OCI-M1 (cell line): ENCODE measurements around the gene UBASH3B.
"Not testable (repeated sequence)": the region's sequence is repeated elsewhere in the genome, so short reads cannot be mapped to it uniquely, and the experiment has no call there.

Experiments
- DNase-seq: peaks from one replicate; lab custom pipeline; 2025; lab: John Stamatoyannopoulos, UW

Gene UBASH3B

GRCh38 chr11:122655527-122656072 is at the start of gene UBASH3B:
Gene UBASH3B, plus strand, starts transcription at chr11:122655722. Its CDS starts 328 bp downstream, at chr11:122656050.
- DNase-seq: peak; percentile 79

DNA sequence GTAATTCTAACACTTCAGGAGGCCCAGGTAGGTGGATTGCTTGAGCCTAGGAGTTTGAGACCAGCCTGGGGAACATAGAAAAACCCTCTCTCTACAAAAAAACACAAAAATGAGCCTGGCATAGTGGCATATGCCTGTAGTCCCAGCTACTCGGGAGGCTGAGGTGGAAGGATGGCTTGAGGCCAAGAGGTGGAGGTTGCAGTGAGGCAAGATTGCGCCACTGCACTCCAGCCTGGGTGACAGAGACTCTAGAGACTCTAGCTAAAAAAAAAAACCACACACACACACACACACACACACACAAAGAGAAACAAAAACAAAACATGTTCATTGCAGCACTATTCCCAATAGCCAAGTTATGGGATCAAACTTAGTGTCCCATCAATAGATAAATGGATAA is 48.4 kb upstream of the UBASH3B start:
- DNase-seq: not testable (repeated sequence)

DNA sequence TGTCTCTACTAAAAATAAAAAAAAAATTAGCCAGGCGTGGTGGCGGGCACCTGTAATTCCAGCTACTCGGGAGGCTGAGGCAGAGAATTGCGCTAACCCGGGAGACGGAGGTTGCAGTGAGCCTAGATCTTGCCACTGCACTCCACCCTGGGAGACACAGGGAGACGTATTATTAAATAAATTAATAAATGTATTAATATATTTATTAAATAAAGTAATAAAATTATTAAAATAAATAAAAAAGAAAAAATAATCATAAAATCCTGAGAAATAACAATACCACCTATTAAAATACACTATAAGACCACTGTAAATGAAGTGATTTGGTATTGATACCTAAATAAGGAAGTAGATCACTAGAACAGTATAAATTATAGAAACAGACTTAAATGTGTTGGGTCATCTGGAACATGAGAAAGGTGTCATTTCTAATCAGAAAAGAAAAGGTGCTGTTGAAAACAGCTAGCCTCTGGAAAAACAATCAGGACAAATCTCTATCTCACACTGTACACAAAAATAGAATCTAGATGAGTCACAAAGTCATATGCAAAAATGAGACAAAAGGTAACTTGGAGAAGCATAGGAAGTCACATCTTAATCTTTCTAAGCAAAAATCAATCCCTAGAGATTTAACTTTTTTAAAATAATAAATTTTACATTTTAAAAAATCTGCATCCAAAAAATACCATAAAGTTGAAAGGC is 43.2 kb upstream of the UBASH3B start:
- no peak for DNase-seq

DNA sequence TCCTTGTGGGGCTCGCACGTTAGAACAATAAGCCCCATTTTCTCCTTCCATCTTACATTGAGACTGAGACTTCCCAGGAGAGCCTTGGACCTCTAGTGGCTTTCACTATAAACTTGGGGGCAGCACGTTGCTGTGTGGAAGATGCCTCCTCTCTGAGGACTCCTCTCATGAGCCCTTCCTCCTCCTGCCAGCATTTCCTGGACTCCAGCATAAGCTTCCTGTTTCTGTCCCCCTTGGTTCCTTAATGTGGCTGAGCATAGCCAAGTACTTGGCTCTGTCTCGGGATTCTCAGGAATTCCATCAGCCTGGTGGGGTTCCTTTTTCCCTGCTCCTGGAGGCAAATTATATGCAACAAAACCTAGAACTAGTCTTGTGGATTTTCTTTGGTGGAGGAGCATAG is 38.8 kb upstream of the UBASH3B start:
- no peak for DNase-seq

DNA sequence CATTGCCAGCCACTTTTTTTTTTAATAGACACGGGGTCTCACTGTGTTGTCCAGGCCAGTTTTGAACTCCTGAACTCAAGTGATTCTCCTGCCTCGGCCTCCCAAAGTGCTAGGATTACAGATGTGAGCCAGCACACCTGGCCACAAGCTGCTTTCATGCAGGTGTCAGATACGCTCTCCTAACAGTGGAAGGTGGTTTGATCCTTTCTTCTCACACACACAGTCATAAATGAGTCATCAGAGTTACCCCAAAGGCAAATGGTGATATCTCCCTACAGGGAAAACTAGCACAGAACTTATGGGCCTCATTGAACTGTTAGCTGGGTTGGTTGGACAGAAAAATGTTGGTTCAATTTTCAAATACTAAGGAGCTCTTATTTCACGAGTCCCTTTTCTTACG is 38.2 kb upstream of the UBASH3B start:
- no peak for DNase-seq

DNA sequence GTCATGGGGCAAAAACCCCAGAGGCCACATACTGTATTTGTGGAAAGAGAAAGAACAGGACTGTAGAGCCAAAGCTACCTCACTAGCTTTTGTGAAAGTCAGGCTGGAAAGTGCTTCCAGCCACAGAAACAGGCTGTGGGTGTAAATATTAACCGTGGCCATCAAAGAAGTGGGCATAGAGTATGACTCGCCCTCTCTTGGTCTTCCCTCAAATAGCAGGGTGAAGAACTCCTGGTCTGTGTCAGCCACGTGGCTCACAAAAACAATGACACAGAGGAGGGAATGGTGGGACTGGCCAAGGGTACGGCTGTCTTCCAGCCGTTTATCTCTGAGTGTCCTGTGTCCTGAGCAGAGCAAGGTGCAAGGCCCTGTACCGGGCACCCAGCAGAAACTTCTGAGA is 37.6 kb upstream of the UBASH3B start:
- DNase-seq: no peak

GRCh38 chr11:122618927-122619326 is 36.6 kb upstream of the UBASH3B start:
- no peak for DNase-seq

DNA sequence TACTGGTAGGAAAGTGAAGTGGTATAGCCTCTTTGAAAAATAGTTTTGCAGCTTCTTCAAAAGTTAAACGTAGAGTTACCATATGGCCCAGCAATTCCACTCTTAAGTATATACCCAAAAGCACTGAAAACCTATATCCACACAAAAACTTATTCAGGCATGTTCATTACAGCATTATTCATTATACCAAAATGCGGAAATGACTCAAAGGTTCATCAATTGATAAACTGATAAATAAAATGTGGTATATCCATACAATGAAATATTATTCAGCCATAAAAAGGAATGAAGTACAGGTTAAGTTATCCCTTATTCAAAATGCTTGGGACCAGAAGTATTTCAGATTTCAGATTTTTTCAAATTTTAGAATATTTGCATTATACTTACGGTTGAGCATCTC is 35.8 kb upstream of the UBASH3B start:
- no peak for DNase-seq

GRCh38 chr11:122625501-122625900 is 30.0 kb upstream of the UBASH3B start:
- DNase-seq: not testable (repeated sequence)

DNA sequence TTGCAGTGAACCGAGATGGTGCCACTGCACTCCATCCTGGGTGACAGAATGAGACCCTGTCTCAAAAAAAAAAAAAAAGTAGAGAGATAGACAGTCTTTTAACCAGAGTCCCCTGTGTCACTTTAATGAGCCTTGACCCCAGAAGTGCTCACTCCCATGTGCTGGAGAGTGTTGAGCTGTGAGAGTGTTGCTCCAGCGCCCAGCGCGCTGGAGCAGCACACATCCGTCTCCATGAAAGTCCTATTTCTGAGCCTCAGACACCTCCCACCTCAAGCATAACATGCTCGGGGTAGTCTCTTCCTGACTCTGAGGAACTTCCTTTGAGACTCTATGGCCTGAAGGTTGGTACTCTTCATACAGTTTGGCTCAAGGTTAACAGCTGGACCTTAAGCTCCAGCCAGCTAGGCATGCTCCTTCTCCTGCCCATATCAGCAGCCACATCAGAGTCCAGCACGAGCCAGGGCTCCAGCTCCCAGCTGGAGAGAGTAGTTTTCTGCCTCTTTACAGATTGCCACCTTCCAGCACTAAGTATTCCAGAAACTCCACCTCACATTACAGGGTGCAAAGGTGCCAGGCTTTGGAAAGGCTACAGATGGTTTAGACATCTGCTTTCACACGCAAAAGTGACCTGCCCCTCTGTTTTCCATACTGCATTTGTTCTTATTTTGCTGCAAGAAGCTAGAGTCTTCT is 29.4 kb upstream of the UBASH3B start:
- DNase-seq: no peak

GRCh38 chr11:122627745-122628144 is 27.8 kb upstream of the UBASH3B start:
- DNase-seq: no peak

GRCh38 chr11:122628810-122629555 is 26.5 kb upstream of the UBASH3B start:
- peak; percentile 78 for DNase-seq

DNA sequence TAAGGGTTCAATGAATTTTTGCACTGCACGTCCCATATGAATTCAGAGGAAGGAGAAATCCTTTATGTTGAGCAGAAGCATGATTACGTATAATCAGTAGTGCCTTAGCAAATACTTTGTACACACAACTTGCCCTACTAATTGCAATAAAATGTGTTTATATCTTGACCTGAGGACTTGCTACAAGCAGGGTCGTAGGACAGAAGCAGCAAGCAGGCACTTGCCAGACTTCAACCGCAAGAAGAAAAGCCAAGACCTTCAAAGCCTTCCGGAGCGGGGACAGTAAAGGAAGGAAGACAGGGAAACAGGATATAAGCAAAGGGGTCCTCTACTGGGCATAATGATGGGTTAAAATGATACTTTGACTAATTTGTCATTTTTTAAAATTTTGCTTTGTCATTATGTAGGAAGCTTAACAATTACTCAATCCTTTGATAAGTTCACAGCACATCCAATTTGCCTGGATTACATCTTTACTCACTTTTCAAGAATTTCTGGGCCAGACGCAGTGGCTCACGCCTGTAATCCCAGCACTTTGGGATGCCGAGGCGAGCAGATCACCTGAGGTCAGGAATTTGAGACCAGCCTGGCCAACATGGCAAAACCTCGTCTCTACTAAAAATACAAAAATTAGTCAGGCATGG is 23.2 kb upstream of the UBASH3B start:
- no peak for DNase-seq

GRCh38 chr11:122633219-122633829 is 22.2 kb upstream of the UBASH3B start:
- peak; percentile 47 for DNase-seq

- DNase-seq: no peak
Measured at GRCh38 chr11:122634501-122634900, 21.0 kb upstream of the UBASH3B start.

DNA sequence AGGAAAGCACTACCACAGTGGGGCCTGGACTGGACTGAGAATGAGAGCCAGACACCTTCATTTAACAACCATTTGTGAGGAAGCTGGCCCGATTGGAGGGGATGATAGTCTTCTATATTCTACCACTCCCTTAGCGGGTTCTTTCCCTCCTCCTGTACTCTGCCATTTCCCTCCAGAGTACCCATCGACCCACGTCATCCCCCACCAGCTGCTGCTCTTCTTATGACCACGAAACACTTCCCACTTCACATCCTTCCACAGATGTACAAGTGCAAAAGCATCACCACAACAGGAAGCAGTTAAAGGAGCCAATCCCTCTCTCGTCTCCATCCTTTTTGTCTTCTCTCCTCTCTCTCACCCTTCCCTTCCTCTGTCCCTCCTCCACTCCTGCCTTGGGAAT is 18.0 kb upstream of the UBASH3B start:
- no peak for DNase-seq

- no peak for DNase-seq
Measured at GRCh38 chr11:122642472-122642922, 13.0 kb upstream of the UBASH3B start.

GRCh38 chr11:122642971-122643370 is 12.6 kb upstream of the UBASH3B start:
- no peak for DNase-seq

GRCh38 chr11:122645847-122646246 is 9.7 kb upstream of the UBASH3B start:
- DNase-seq: no peak

DNA sequence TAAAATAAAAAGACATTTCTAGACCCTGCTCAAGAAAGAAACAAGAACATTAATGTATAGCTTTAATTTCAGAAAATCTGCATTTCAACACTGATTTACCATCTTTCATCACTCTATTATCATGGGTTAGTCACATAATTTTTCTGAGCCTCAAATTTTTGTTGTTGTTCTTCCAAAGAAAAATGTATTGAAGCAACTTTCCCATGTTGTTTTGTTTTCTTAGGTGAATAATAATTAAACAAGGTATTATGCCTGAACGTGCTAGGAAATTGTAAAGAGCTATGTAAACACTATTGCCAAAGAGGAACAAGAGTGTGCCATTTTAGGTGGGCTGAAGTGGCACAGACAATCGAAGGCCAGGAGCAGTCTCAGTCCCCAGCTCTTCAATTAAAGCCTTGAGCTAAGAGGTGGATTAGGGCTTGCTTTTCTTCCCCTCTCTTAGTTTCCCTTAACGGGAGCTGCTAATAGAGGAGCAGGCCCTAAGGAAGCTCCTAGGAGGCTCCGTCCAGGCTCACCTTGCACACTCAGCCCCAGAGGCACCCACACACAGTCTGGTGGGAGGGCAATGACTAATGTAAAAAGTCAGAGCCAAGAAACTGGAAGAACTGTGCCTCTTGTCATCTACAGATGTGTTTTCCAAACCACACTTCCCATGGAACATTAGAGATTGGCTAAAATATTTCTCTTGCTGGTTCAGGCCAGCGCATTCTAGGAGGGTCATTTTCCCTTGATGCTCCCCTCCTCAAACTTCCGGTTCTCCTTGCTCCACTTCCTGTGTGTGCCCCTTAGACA is 8.8 kb upstream of the UBASH3B start:
- no peak for DNase-seq
